GM21619 (cell line): ENCODE results near the gene AGPAT3.

Experiments used
- ATAC-seq: cut with Tn5 transposase; IDR thresholded peaks from one replicate; pipeline ENCODE4 v1.9.1; 2021; ENCODE audit not compliant: unreplicated experiment

Gene AGPAT3

DNA sequence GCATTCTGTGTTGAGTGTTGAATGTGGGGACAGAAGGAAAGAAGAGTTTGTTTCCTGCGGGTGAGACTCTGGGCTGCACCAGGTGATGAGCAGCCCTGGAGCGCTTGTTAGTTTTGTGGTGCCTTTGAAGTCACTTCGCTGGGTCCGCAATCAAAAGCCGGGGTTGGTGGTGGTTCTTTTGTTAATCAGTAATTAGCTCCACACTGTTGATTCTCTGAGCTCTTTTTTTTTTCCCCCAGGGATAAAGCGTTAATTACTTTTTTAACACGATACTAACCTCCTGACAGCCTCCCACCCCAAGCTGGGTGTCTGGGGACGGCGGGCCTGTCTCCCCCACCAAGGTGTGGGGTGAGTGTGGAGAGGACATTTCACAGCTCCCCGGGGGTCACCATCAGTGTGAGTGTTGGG lies 56.6 kb downstream of the AGPAT3 start:
- no peak for ATAC-seq

DNA sequence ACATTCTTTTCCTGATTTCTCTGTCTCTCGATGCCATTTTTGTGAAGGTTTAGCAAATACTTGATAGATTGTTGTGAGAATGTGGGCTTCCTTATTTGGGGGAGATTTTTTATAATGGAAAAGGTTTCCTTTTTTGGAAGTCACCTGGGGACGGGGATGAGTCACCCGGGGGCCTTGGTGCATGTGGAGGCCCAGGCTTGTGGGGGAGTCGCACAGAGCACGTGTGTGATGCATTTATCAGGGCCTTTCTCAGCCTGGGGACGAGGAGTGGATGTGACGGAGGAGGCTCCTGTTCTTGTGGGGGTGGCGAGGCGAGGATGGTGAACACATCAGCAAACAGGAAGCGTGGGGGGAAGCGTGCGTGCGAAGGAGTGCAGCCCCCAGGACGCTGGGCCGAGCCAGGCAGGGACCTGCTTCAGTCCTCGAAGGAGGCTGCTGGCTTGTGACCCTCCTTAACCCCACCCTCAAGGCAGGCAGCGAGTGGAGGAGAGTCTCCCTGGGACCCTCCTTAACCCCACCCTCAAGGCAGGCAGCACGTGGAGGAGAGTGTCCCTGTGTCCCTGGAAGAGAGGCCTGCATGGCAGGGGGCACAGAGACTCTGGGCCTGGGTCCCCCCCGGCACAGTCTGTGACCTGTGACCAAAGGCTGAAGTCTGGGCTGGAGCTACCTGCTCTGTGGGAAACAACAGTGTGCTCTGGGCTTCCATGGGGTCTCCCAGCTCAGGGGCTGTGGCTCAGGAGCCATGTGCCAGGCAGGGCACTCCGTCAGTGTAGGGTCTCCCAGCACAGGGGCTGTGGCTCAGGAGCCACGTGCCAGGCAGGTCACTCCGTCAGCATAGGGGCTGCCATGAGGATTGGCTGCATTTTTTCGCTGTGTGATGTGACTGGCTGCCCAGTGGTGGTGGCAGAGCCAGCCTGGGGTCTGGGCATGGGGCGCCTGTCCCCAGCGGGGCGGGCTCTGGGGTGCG lies 57.2 kb downstream of the AGPAT3 start:
- ATAC-seq: no peak

DNA sequence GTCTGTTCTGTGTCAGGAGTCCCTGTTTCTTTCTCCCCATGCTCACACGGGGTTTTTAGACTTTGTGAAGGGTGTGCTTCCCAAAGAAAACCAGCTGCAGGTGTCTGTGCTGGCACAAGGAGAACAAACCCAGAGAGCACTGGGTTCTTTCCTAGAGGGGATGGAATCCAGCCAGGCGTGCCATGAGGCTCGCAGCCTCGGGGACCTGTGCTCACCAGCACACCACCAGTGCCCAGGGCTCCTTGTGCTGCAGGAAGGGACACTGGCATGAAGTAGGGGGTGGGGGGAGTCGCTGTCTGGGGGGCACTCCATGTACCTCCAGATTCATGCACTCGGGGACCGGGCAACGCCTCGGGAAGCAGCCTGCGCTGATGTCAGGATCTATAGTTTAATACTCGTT lies 57.9 kb downstream of the AGPAT3 start:
- ATAC-seq: no peak

DNA sequence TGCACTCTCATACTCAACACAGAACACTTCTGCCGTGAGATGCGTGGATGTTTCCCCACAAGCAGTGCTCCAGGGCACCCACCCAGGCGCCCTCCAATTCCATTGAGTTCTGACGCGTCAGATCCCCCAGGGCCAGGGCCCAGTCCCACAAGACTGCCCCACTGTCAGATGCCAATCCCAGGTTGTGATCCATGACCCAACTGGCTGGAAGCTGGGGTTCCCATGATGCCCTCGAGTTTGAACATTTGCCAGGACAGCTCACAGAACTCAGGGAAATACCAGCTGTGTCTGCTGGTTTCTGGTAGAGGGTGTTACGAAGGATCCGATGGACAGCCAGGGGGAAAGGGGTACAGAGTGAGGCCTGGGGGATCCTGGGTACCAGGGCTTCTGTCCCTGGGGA lies 58.4 kb downstream of the AGPAT3 start:
- ATAC-seq: no peak

DNA sequence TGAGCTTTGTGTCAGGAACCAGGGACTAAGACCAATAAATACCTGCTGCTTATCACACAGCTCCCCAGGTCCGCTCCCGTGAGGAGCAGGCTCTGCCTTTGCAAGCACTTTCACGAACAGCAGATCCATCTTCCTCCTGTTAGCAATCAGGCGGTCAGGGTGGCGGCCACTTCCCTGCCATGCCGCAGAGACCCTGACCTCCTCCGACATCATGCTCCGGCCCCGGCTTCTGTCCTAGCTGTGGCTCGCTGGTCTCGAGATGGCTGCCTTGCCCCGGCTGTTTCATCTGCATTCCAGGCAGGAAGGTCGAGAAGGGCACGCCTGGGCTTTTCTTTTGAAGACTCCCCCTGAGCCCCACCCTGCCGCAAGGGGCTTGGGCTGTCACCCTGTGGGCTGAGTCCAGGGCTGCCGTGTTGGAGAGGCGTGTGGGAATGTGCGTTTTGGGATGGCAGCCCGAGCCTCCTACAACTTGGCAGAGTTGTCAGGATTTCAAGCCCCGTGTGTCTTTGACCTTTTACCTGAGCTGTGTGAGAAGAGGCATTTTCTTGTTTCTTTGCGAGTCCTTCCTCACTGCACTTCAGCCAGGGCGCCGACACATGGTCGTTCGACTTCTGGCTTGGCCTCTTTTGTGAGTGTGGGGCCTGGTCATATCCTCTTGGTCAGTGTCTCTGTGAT lies 59.5 kb downstream of the AGPAT3 start:
- no peak for ATAC-seq

DNA sequence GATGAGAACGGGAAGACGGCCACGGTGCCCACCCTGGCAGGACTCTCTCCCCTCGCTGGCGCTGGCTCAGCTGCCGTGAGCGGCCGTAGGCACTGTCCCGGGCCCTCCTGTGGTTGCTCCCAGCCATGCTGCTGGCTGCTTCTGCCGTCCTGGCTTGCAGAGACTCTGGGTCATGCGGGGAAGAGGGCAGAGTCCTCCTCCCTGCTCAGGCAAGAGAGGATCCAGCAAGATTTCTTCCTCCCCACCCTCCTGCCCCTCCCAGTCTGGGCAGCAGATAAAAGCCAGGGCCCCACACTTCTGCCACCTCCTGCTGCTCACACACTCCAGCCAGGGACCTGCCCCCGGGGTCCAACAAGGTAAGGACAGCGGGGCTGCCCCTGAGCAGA lies 60.1 kb downstream of the AGPAT3 start:
- ATAC-seq: no peak

DNA sequence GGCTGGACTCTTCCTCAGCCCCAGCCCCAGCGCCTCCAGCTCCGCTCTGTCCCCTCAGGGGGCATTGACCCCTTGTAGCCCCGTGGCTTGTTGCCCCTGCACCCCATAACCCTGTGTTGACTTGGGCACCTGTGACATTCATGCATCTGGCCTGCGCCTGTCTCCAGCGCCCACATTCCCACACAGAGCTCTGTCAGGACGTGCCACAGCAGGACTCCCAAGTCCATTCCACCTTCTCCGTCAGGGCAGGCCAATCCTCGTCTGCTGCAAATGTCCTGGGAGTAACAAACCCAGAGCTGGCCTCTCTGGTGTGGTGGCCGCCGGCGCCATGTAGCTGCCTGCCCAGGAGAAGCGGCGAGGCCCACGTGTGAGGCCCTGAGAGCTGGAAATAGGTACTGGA lies 60.6 kb downstream of the AGPAT3 start:
- ATAC-seq: no peak

DNA sequence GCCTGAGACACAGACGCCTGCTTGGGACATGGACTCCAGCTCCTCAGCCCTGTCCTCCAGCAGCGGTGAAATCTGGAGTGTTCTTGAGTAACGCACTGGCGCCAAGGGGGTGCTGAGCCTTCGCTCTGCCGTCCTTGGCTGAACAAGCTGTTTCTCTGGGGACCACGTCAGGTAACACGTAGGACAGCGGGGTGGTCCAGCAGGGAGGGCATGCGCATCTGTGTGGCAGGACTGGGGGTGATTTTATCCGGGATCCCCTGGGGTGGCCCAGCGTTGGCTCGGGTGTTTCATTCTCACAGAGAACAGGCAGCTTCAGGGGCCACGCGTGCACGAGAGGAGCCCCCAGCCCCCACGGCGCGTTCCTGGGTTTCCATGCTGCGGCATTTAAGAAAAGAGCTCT lies 61.2 kb downstream of the AGPAT3 start:
- ATAC-seq: no peak

DNA sequence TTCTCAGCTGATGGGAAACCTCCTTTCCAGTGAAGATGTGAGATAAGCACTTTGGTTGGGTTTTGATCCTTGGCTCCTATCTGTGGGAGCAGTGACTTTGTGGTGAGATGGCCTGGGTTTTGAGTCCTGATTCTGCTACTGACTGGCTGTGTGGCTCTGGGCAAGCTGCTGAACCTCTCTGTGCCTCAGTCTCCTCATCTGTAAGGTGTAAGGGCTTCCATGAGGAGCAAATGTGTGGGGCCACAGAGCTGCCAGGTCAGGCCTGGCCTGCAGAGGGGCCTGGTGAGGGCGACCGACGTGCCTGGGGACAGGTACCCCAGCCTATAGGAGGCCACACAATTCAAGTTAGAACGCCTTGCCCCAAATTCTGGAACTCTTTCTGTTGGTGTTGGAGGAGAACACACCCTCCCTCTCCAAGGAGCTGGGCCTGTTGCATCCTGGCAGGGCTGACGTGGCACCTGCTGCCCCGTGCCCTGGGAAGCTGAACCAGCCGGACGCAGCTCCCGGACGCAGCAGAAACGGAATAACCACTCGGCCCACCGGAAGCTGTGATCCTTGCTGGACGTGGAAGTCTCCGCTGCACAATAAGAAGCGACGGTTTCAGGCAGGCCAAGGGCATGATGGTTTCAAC lies 62.7 kb downstream of the AGPAT3 start:
- no peak for ATAC-seq

DNA sequence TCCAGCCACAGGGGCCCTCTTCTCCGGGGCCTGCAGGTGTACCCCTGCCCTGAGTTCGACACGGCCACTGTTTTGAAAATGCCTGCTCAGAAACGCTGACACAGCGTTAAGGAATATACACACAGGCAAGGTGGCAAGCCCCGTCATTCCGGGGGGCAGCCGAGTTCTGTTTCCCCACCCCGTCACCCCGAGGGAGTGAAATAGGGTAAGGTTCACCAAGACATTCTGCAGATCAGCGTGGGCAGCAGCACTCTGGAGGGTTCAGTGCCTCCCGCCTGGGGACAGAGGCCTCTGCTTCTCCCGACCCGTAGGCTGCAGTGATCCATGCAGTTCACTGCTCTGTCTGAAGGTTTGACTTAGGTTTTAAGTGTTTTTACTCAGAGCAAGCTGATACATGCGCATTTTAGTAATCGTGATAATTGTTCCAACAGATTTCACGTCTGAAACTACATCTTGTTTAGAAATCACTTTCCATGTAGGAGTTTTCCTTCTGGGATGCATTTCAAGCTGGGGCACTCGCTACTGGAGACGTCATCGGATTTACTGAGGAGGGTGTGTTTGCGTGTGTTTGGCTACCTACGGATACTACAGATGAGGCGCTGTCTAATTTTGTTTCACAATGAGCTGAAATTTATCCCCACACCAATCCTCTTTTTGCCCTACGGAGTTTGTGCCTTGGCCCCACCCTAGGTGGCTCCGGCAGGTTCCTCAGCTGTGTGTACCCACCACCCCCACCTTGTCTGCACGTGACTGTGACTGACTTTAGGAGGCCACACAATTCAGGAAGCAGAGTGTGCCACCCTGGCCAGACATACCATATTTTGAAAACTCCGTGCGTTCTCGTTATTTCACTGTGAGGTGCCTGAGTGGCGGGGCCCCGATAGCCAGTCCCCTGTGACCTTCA lies 63.5 kb downstream of the AGPAT3 start:
- no peak for ATAC-seq

DNA sequence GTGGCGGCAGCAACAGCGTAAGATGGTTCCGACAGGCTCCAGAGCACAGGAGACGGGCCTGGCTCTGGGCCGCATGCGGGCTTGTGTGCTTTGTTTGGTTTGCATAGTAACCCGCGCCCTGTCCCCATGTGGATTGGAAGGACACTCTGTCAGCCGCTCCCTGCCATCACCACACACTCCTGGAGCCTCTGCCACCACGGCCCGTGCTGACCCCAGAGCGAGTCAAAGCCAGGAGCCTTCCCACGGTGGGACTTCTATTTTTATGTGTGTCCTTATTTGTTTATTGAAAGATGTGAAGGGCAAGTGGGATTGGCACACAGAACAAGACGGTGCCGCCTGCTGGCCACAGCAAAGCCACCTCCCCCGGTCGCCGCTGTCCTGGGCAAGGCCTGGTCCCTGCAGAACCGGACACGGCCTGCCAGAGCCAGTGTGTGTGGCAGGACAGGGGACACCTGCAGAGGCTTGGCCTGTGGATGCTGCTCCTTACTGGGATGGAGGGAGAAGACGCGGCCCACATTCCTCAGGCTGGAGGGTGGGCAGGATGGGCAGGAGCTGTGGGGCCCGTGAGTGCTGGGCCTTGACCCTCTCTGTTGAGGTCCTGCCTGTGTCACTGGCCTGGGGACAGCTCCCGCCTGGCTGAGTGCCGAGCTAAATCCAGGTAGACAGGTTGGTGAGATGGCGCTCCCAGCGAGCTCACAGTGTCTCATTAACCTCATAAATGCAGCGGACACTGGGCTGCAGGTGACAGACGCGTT lies 64.4 kb downstream of the AGPAT3 start:
- ATAC-seq: no peak

DNA sequence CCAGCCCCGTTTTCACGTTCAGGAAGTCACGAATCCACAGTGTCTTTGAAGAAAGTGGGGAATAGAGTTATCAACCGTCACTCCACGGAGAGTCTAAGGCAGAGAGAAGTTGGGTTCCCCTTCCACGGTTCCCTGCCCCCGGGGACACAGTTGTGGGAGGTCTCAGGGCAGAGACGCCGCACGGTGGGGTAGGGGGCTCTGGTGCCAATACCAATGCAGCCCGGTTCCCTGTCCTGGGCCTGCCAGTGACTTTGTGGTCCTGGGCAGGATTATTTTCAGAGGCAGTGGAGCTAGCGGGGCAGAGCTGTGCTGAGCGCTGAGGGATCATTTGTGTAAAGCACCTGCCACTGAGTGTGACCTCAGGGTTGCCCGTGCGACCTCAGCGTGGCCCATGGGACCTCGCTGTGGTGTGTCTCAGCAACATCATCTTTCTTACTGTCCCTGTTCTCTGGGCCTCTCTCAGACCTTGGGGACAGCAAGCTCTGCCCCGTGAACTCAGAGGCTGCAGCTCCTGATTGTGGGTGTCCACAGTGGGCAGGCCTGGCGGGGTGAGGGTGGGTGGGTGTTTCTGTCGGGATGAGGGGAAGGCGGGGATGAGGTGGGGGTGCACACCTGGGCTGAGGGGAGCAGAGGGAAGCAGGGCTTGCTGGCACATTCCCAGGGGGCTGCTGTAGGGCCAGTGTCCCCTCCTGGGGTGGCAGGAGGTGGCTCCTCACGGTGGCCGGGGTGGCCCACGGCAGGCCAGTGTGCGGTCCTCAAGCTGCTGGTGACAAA lies 65.2 kb downstream of the AGPAT3 start:
- no peak for ATAC-seq

DNA sequence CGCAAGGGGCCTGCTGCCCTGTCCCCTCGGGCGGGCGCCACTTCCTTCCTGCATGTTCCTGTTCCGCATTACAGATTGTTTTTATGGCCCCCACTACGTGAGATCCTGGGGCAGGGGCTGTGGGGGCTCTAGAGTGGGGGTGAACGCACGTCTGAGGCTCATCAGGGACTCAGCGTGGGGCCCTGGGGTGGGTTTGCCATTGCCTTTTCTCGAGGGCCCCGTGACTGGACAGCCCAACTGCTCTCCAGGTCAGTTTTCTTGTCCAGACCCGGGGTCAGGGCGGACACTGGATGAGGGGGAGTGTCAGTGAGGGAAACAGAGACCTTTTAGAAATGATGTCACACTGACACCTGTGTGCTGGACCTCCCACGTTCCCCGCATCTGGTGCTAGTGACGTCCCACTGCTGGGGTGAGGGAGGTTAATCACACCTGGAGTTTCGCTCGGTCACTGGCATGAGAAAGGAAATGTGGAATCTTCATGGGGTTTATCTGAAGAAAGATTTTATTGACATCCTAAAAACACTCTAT lies 65.9 kb downstream of the AGPAT3 start:
- ATAC-seq: no peak

DNA sequence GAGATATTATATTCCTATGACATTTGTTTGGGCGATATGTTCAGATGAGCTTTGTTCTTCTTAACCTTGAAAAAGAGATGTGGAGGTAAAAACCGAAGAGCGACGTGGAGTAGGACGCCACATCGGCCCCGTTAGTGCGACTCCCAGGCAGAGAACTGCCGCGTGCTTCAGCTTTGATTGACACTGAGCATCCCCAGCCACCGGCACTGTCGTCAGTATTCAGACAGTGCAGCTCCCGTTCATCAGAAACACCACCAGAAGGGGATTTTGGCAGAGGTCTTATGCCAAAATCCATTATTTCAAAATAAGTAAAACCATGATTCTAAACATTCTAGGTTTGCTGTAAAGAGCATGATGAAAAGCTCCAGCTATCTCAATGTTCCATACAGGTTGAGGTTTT lies 66.5 kb downstream of the AGPAT3 start:
- no peak for ATAC-seq

DNA sequence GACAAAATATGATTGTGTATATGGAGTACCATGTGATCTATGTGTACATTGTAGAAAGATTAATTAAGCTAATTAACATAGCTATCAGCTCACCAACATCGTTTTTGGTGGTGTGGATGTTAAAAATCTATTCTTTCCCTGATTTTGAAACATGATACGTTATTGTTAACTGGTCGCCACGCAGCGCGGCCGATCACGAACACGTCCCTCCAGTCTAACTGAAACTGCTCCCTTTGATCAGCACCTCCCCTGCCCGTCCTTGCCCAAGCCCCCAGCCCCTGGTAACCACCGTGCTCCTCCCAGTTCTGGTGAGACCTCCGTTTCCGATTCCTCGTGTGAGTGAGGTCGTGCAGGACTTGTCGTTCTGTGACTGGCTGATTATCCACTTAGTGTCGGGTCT lies 67.0 kb downstream of the AGPAT3 start:
- no peak for ATAC-seq

DNA sequence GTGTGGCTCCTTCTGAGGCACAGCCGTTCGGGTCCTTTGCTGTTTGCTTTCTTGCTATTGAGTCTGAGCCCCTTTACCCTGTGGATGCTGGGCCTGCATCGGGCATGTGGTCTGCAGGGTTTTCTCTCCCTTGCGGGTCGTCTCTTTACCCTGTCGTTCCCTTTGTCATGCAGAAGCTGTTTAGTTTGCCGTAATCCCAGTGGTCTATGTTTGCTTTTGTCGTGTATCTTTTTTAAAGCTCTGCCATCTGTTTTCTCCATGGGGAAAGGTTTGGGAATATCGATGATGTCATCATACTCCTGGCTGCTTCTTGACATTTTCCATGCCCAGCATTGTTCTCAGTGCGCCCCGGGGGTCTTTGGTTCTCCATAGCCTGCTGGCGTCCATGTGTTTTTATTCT lies 68.2 kb downstream of the AGPAT3 start:
- no peak for ATAC-seq

DNA sequence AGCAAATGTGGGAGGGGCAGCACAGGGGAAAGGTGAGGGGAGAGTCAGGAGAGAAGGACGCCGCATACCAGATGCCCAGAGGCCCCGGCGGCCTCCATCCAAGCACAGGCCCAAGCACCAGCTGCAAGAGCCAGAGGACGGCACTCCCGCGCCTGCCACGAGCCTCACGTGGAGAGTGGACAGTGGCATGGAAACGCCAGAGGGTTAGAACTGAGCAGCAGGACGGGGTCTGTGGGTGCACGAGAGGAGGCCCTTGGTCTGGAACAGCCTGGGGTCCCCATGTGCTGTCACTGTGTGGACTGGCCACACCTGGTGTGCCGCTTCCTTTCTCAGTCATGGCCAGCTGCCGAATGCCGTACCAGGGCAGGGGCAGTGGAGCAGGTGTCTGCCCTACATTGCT lies 68.7 kb downstream of the AGPAT3 start:
- no peak for ATAC-seq

DNA sequence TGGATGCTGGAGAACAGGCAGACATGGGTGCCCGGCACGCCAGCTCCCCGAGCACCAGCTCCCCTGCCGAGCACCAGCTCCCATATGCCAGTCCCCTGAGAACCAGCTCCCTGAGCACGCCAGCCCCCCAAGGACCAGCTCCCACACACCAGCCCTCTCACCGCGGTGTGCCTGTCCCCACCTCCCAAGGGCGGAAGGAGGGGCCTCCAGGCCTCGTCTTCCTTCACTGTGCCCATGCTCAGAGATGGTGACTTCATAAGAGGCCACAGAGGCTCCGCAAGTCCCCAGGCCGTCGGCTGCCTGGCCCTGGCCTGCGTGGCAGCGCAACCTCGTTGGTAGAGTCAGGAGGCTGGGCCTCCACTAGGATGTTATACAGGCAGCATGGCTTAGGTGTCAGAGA lies 69.1 kb downstream of the AGPAT3 start:
- no peak for ATAC-seq
